ENCODE results near the gene GPR137. TPM values are rescaled to one million over a fixed set of nuclear protein-coding genes. Genes with fewer than 3 reads are reported as not detected.

GPR137 gene
- total and polyA plus RNA-seq, 2 donors from 2014 or later: 44.0 to 48.4 TPM

DNA sequence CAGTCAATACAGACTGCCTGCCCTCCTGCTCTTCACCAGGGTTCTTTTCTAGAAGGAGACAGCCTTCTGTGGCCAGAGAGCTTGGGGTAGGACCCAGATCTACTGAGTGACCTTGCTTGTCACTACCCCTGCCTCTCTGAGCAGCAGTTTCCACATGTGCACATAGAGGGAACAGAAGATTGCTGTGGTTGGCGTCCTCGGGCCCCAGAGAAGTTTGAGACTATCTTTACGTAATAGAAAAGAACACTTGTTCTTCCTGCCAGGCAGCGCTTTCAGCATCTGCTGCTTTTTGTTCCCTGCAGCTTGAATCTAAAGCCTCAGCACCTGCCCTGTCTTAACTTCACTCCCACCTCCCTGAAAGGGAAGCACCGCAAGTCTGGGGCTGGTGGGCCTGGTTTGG is 46.6 kb upstream of the GPR137 start:
- Histone ChIP-seq H3K9me3 (ENCODE audit: control insufficient read depth in 2 of 3, insufficient read depth in 1 of 3, low read length in 3 of 3) (no peaks in the 10 kb centered on the region), H3K36me3 (ENCODE audit: control insufficient read depth in 2 of 3, insufficient read depth in 3 of 3, low read length in 3 of 3) (peaks cover 0 to 16% (median 12%) of the 10 kb centered on the region in 3 donors), H3K4me3 (ENCODE audit: low read length in 3 of 3) (no peak overlapping the region), H3K9ac (ENCODE audit: low read length in 3 of 3) (no peak overlapping the region), H3K27ac (ENCODE audit: low read depth in 2 of 2, low read length in 2 of 2) (no peak overlapping the region), H3K27me3 (ENCODE audit: control insufficient read depth, insufficient read depth, low read length) (no peaks in the 10 kb centered on the region), H3K4me1 (ENCODE audit: control insufficient read depth in 2 of 3, insufficient read depth in 2 of 3, low read depth in 1 of 3, low read length in 3 of 3) (peaks cover 0 to 33% (median 29%) of the 10 kb centered on the region in 3 donors)
- no peak for FAIRE-seq
- no peak for DNase-seq
- intact Hi-C loops (cut with DNase I): no loop called here
- TF ChIP-seq, protein P1, sequence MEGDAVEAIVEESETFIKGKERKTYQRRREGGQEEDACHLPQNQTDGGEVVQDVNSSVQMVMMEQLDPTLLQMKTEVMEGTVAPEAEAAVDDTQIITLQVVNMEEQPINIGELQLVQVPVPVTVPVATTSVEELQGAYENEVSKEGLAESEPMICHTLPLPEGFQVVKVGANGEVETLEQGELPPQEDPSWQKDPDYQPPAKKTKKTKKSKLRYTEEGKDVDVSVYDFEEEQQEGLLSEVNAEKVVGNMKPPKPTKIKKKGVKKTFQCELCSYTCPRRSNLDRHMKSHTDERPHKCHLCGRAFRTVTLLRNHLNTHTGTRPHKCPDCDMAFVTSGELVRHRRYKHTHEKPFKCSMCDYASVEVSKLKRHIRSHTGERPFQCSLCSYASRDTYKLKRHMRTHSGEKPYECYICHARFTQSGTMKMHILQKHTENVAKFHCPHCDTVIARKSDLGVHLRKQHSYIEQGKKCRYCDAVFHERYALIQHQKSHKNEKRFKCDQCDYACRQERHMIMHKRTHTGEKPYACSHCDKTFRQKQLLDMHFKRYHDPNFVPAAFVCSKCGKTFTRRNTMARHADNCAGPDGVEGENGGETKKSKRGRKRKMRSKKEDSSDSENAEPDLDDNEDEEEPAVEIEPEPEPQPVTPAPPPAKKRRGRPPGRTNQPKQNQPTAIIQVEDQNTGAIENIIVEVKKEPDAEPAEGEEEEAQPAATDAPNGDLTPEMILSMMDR (IDR thresholded peaks at IDR 0.05; ENCODE audit: borderline replicate concordance, extremely low read depth, insufficient read depth): no peak

DNA sequence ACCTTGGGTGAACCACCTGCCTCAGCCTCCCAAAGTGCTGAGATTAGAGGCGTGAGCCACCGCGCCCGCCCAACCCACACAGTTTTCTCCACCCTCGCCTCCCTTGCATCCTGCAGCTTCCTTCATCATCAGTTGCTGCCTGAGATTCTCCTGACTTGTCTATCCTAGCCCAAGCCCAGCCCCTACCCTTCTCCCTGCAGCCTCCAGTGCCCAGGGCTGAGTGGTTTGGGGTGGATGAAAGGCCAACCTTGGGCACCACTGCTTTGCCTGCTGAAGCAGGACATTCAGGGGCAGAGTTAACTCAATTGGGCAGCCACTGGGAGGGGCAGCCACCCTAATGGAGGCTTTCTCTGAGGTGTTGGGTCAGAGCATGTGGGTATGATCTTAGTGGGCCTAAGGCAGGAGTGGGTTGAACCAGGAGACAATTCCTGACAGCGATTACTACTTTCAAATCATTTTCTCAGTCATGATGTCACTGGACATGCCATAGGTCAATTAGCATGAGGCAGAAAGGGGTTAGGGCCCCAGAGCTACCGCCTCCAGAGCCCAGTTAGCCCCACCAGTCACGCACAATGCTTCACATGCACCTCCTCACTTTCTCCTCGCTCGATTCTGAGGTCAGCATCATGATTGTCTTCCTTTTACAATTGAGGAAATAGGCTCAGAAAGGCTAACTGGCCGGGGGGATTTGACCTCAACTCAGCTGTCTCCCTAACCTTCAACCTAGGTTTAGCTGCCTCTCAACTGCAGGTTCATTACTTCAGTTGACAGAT is 45.8 kb upstream of the GPR137 start:
- H3K9ac ChIP-seq (ENCODE audit: low read length in 3 of 3): peak overlapping the region in 2 of 3 donors; percentile 97 to 100
- DNase-seq: no peak

DNA sequence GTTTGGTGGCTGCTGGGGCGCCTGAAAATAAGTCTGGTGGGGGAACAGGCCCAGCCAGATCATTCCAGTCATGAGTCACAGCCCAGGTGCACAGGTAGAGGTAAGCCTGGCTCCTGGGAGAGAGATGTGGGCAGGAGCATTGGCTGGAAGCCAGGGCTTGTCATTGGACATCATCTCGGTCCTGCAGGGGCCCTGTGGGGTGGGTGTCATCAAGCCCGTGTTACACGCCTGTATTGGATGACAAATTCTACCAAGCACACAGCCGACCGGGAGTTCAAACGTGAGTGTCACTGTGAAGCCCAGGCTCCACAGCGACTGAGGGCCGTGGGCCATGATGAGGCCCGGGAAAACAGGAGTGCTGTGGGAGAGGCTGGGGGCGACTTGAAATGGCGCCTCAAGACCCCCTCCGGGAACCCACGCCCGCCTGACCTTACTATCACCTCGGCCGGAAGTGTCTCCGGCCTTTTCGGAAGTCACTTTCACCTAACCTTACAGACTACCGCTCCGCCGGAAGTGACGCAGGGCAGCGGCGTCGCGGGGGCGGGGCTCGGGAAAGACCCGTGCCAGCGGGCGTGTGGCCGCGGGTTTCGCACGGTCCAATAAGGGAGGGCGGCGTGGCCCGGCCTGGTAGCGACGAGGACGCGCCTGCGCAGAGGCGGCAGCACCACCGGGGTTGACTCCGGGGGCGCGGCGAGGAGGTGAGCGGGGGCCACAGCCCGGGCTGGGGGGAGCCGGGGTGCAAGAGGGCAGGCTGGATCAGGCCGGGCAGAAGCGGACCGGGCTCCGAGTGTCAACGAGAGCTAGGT is 45.0 kb upstream of the GPR137 start, which contains the start of gene FKBP2:
Gene FKBP2, plus strand, starts transcription at position 661 of the 806 bp plus-strand sequence. CDS start 1,293 bp downstream, outside the sequence.
- H3K4me3 ChIP-seq (ENCODE audit: low read length in 3 of 3): peak within 1 kb of the TSS; percentile 53 to 91 (median 79)
- intact Hi-C loops (cut with DNase I): no loop called here
- peaks cover 0 to 18% (median 12%) of the 10 kb centered on the region in 3 donors for H3K36me3 ChIP-seq (ENCODE audit: control insufficient read depth in 2 of 3, insufficient read depth in 3 of 3, low read length in 3 of 3)
- TF ChIP-seq, protein P1 (IDR thresholded peaks at IDR 0.05; ENCODE audit: borderline replicate concordance, extremely low read depth, insufficient read depth): no peak
- H3K9ac ChIP-seq (ENCODE audit: low read length in 3 of 3): peak within 1 kb of the TSS; percentile 60 to 100 (median 97)
- no peaks in the 10 kb centered on the region for H3K27me3 ChIP-seq (ENCODE audit: control insufficient read depth, insufficient read depth, low read length)
- peak; percentile 98 to 100 (median 99) for DNase-seq
- peaks cover 0 to 37% (median 26%) of the 10 kb centered on the region in 3 donors for H3K4me1 ChIP-seq (ENCODE audit: control insufficient read depth in 2 of 3, insufficient read depth in 2 of 3, low read depth in 1 of 3, low read length in 3 of 3)
- FAIRE-seq: no peak
- no peaks in the 10 kb centered on the region for H3K9me3 ChIP-seq (ENCODE audit: control insufficient read depth in 2 of 3, insufficient read depth in 1 of 3, low read length in 3 of 3)
- peak within 1 kb of the TSS; percentile 100 for H3K27ac ChIP-seq (ENCODE audit: low read depth in 2 of 2, low read length in 2 of 2)

More for the DNA sequence above, 45.8 kb upstream of the GPR137 start:
- no peaks in the 10 kb centered on the region for H3K9me3 ChIP-seq (ENCODE audit: control insufficient read depth in 2 of 3, insufficient read depth in 1 of 3, low read length in 3 of 3)
- peak overlapping the region in 2 of 3 donors; percentile 79 to 91 for H3K4me3 ChIP-seq (ENCODE audit: low read length in 3 of 3)
- intact Hi-C loops (cut with DNase I): no loop called here
- TF ChIP-seq, protein P1 (IDR thresholded peaks at IDR 0.05; ENCODE audit: borderline replicate concordance, extremely low read depth, insufficient read depth): no peak
- no peaks in the 10 kb centered on the region for H3K27me3 ChIP-seq (ENCODE audit: control insufficient read depth, insufficient read depth, low read length)
- peak overlapping the region; percentile 100 for H3K27ac ChIP-seq (ENCODE audit: low read depth in 2 of 2, low read length in 2 of 2)
- H3K4me1 ChIP-seq (ENCODE audit: control insufficient read depth in 2 of 3, insufficient read depth in 2 of 3, low read depth in 1 of 3, low read length in 3 of 3): peaks cover 0 to 33% (median 29%) of the 10 kb centered on the region in 3 donors
- no peak for FAIRE-seq
- peaks cover 0 to 18% (median 12%) of the 10 kb centered on the region in 3 donors for H3K36me3 ChIP-seq (ENCODE audit: control insufficient read depth in 2 of 3, insufficient read depth in 3 of 3, low read length in 3 of 3)

Data from kidney (tissue), 14 donors.